Endometrial microvascular endothelial cells (primary cell): ENCODE results near the gene GAGE12F. TPM values are rescaled to one million over a fixed set of nuclear protein-coding genes. Genes with fewer than 3 reads are reported as not detected.
"Not testable (repeated sequence)": the region's sequence is repeated elsewhere in the genome, so short reads cannot be mapped to it uniquely, and the experiment has no call there.

Experiments
- in situ Hi-C: cut with HindIII; loops from 2 replicates; pipeline ENCODE4 v1.10.0; 2017; ENCODE audit warnings: low sequenced_read_pairs, low pct_unique_long_range_greater_than_20kb; ENCODE audit errors: inconsistent ontology term
- total RNA-seq: library from RNA; depleted of rRNA; stranded (reverse); fragments of >200 nt; gene quantifications from one replicate; pipeline ENCODE4 v1.2.3, GENCODE V29; 2015; ENCODE audit errors: inconsistent ontology term

GAGE12F gene, protein sequence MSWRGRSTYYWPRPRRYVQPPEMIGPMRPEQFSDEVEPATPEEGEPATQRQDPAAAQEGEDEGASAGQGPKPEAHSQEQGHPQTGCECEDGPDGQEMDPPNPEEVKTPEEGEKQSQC
- total RNA-seq = not detected

DNA sequence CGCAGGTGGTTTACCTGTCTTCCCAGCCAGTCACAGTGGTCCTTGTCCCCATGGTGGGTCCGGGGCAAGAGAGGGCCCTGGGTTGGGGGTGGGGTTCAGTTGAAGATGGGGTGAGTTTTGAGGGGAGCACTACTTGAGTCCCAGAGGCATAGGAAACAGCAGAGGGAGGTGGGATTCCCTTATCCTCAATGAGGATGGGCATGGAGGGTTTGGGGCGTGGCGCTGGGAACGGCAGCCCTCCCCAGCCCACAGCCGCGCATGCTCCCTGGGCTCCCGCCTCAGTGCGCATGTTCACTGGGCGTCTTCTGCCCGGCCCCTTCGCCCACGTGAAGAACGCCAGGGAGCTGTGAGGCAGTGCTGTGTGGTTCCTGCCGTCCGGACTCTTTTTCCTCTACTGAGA lies at the start of gene GAGE12F:
GAGE12F (plus strand) TSS at position 301 of the 400 bp plus-strand sequence. CDS start 1,155 bp downstream, outside the sequence.
- in situ Hi-C loops = not testable (repeated sequence)

GRCh38 chrX:49531877-49532276 lies 28.8 kb upstream of the GAGE12F start, which contains the start of gene GAGE12C:
Gene GAGE12C, plus strand, starts transcription at chrX:49532177. Its CDS starts 1,155 bp downstream, at chrX:49533332.
- in situ Hi-C loops = not testable (repeated sequence)

DNA sequence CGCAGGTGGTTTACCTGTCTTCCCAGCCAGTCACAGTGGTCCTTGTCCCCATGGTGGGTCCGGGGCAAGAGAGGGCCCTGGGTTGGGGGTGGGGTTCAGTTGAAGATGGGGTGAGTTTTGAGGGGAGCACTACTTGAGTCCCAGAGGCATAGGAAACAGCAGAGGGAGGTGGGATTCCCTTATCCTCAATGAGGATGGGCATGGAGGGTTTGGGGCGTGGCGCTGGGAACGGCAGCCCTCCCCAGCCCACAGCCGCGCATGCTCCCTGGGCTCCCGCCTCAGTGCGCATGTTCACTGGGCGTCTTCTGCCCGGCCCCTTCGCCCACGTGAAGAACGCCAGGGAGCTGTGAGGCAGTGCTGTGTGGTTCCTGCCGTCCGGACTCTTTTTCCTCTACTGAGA lies 19.2 kb upstream of the GAGE12F start, which contains the start of gene GAGE12D:
GAGE12D (plus strand) TSS at position 301 of the 400 bp plus-strand sequence. CDS start 1,155 bp downstream, outside the sequence.
- in situ Hi-C loops = not testable (repeated sequence)

DNA sequence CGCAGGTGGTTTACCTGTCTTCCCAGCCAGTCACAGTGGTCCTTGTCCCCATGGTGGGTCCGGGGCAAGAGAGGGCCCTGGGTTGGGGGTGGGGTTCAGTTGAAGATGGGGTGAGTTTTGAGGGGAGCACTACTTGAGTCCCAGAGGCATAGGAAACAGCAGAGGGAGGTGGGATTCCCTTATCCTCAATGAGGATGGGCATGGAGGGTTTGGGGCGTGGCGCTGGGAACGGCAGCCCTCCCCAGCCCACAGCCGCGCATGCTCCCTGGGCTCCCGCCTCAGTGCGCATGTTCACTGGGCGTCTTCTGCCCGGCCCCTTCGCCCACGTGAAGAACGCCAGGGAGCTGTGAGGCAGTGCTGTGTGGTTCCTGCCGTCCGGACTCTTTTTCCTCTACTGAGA lies 9.7 kb upstream of the GAGE12F start, which contains the start of gene GAGE12E:
GAGE12E (plus strand) TSS at position 301 of the 400 bp plus-strand sequence. CDS start 1,155 bp downstream, outside the sequence.
- in situ Hi-C loops = not testable (repeated sequence)

- in situ Hi-C loops = not testable (repeated sequence)
Measured at GRCh38 chrX:49568728-49569127, 8.1 kb downstream of the GAGE12F start.

- in situ Hi-C loops = not testable (repeated sequence)
Measured at GRCh38 chrX:49569152-49569551, 8.5 kb downstream of the GAGE12F start.

- in situ Hi-C loops = not testable (repeated sequence)
Measured at GRCh38 chrX:49570100-49570499, 9.5 kb downstream of the GAGE12F start, which contains the start of gene GAGE12G. Gene GAGE12G, plus strand, starts transcription at chrX:49570400. Its CDS starts 1,155 bp downstream, at chrX:49571555.

- in situ Hi-C loops = not testable (repeated sequence)
Measured at GRCh38 chrX:49579649-49580048, 19.0 kb downstream of the GAGE12F start, which contains the start of gene GAGE12H. Gene GAGE12H, plus strand, starts transcription at chrX:49579949. Its CDS starts 1,155 bp downstream, at chrX:49581104.

DNA sequence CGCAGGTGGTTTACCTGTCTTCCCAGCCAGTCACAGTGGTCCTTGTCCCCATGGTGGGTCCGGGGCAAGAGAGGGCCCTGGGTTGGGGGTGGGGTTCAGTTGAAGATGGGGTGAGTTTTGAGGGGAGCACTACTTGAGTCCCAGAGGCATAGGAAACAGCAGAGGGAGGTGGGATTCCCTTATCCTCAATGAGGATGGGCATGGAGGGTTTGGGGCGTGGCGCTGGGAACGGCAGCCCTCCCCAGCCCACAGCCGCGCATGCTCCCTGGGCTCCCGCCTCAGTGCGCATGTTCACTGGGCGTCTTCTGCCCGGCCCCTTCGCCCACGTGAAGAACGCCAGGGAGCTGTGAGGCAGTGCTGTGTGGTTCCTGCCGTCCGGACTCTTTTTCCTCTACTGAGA lies 28.6 kb downstream of the GAGE12F start, which contains the start of gene GAGE2A:
GAGE2A (plus strand) TSS at position 301 of the 400 bp plus-strand sequence. CDS start 1,155 bp downstream, outside the sequence.
- in situ Hi-C loops = not testable (repeated sequence)

- in situ Hi-C loops = not testable (repeated sequence)
Measured at GRCh38 chrX:49589769-49590478, 29.3 kb downstream of the GAGE12F start.

- in situ Hi-C loops = not testable (repeated sequence)
Measured at GRCh38 chrX:49590488-49590887, 29.8 kb downstream of the GAGE12F start.

DNA sequence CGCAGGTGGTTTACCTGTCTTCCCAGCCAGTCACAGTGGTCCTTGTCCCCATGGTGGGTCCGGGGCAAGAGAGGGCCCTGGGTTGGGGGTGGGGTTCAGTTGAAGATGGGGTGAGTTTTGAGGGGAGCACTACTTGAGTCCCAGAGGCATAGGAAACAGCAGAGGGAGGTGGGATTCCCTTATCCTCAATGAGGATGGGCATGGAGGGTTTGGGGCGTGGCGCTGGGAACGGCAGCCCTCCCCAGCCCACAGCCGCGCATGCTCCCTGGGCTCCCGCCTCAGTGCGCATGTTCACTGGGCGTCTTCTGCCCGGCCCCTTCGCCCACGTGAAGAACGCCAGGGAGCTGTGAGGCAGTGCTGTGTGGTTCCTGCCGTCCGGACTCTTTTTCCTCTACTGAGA lies 38.1 kb downstream of the GAGE12F start, which contains the start of gene GAGE1:
GAGE1 (plus strand) TSS at position 301 of the 400 bp plus-strand sequence. CDS start 1,155 bp downstream, outside the sequence.
- in situ Hi-C loops = not testable (repeated sequence)

DNA sequence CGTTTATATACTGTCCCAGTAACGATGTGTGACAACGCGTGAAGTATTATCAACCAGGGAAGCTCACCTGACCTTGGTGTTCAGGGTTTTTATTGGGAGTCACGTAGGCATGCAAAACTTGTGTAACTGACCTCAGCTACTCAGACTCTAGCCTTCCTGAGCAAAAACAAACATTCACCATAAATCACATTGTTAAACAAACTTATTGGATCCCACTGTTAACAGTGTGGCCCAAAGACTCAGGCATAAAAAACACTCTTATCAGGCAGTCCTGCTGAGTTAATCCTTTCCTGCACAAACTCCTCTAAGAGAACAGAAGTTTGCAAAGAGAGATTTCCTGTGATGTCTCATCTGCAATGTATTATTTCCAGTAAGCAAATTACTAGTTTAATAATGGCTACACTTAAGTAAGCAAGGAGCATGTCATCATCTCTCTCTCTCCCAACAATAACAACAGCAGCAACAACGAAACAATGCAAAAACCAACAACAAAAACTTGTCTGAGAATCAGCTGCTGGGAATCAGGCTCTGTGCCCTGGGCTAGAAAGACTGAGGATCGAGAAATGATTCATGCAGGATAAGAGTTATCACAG lies 50.2 kb downstream of the GAGE12F start:
- in situ Hi-C loops = no loop called here

Other genes starting within 250 kb of the GAGE12F start
- gene GAGE12J, start 238.8 kb upstream of the GAGE12F start, total RNA-seq = not detected
- not detected for gene GAGE13, start 229.3 kb upstream of the GAGE12F start, total RNA-seq
- not detected for gene GAGE12C, start 28.7 kb upstream of the GAGE12F start, total RNA-seq
- gene GAGE12D, start 19.1 kb upstream of the GAGE12F start, total RNA-seq = not detected
- gene GAGE12E, start 9.6 kb upstream of the GAGE12F start, total RNA-seq = not detected
- gene GAGE12G, start 9.6 kb downstream of the GAGE12F start, total RNA-seq = not detected
- gene GAGE12H, start 19.1 kb downstream of the GAGE12F start, total RNA-seq = not detected
- not detected for gene GAGE2A, start 28.7 kb downstream of the GAGE12F start, total RNA-seq
- gene GAGE1, start 38.2 kb downstream of the GAGE12F start, total RNA-seq = not detected
- gene PAGE1, start 135.1 kb downstream of the GAGE12F start, total RNA-seq = not detected